Caco-2 (cell line): ENCODE measurements around the gene TMEM62. TPM values are rescaled to one million over a fixed set of nuclear protein-coding genes. Genes with fewer than 3 reads are reported as not detected.

ENCODE experiments used
- BruUV-seq: library from RNA; stranded (reverse); fragments of 400-500 nt; replicated peaks from 2 replicates; lab custom pipeline; 2021; lab: Mats Ljungman, UMichigan
- CTCF ChIA-PET: fragments of 300-600 bp; sonication (Branson Sonifier 250); formaldehyde crosslinking; loops from one replicate; lab custom pipeline; 2022; ENCODE audit warnings: antibody characterized with exemption; lab: Charles Lee
- POLR2A ChIA-PET: fragments of 300-600 bp; sonication (Branson Sonifier 250); formaldehyde crosslinking; loops from one replicate; lab custom pipeline; 2022; ENCODE audit warnings: antibody characterized with exemption; lab: Charles Lee
- DNase-seq, 2 experiments: peaks; one replicate each; pipeline versions ENCODE4 v3.0.0 to v3.0.0-alpha.2; 2020 to 2022
- H3K27me3 ChIP-seq: replicated peaks from 2 replicates; pipeline ENCODE4 v1.6.0; 2011; ENCODE audit warnings: low read length; ENCODE audit not compliant: control insufficient read depth, insufficient read depth
- H3K36me3 ChIP-seq: 2 replicates; pipeline ENCODE4 v1.5.1; 2011; ENCODE audit warnings: low read length; ENCODE audit not compliant: control insufficient read depth, insufficient read depth
- H3K4me1 ChIP-seq: fragments of 250-450 bp; sonication (Bioruptor Pico); 2 replicates; pipeline ENCODE4 v1.5.1; 2020; ENCODE audit warnings: mild to moderate bottlenecking
- H3K4me3 ChIP-seq: 2 replicates; pipeline ENCODE4 v1.5.1; 2011; ENCODE audit warnings: low read depth, mild to moderate bottlenecking, control low read depth, low read length
- H3K9me3 ChIP-seq: fragments of 250-450 bp; sonication (Bioruptor Pico); 2 replicates; pipeline ENCODE4 v1.5.1; 2020; ENCODE audit warnings: mild to moderate bottlenecking, moderate library complexity
- H3K27ac Mint-ChIP-seq: one replicate; pipeline ENCODE4 v1.8.0; 2022; ENCODE audit warnings: mixed read lengths; ENCODE audit not compliant: unreplicated experiment
- H3K27me3 Mint-ChIP-seq: one replicate; pipeline ENCODE4 v1.8.0; 2022; ENCODE audit warnings: mixed read lengths; ENCODE audit not compliant: insufficient read depth, unreplicated experiment
- H3K36me3 Mint-ChIP-seq: one replicate; pipeline ENCODE4 v1.8.0; 2022; ENCODE audit warnings: mild to moderate bottlenecking, mixed read lengths; ENCODE audit not compliant: insufficient read depth, unreplicated experiment
- H3K4me1 Mint-ChIP-seq: one replicate; pipeline ENCODE4 v1.8.0; 2022; ENCODE audit warnings: low read depth, mixed read lengths; ENCODE audit not compliant: unreplicated experiment
- H3K4me3 Mint-ChIP-seq: one replicate; pipeline ENCODE4 v1.8.0; 2022; ENCODE audit warnings: mild to moderate bottlenecking, moderate library complexity, mixed read lengths; ENCODE audit not compliant: unreplicated experiment
- H3K9me3 Mint-ChIP-seq: one replicate; pipeline ENCODE4 v1.8.0; 2022; ENCODE audit warnings: mixed read lengths; ENCODE audit not compliant: unreplicated experiment
- CTCF ChIP-seq, 2 experiments: fragments of 200-600 bp in 1 of 2; IDR thresholded peaks; 1 replicate in 1 of 2; 2 replicates in 1 of 2; pipeline versions ENCODE4 v1.5.1 to v1.8.0; 2011 to 2022; ENCODE audit warnings: antibody characterized with exemption in 1 of 2, control low read depth in 1 of 2, inconsistent platforms in 1 of 2, low read depth in 1 of 2, low read length in 1 of 2, mild to moderate bottlenecking in 1 of 2, moderate library complexity in 1 of 2; ENCODE audit not compliant: insufficient read depth in 1 of 2, severe bottlenecking in 1 of 2, unreplicated experiment in 1 of 2
- intact Hi-C: fragments of 100-400 bp; cut with micrococcal nuclease; formaldehyde crosslinking; loops from one replicate; pipeline ENCODE4 v1.10.0; 2022; ENCODE audit not compliant: unreplicated experiment
- total RNA-seq: library from RNA; stranded (reverse); gene quantifications from 2 replicates; pipeline ENCODE4 v1.2.3, GENCODE V29; 2022

TMEM62 gene
- total RNA-seq, 1 experiment from 2014 or later = 23.7 TPM

GRCh38 chr15:43209059-43209824, 75.9 kb downstream of the TMEM62 start:
- Mint-ChIP-seq H3K27me3 (peaks cover 4% of the 10 kb centered on the region), H3K36me3 (no peaks in the 10 kb centered on the region), H3K27ac (no peak overlapping the region), H3K4me1 (peaks cover 8% of the 10 kb centered on the region), H3K4me3 (no peak overlapping the region), H3K9me3 (no peaks in the 10 kb centered on the region)
- ChIA-PET CTCF (interaction anchor here (1.0 to 3.8 kb wide), 2 partner anchors 10 to 76 kb away, joined by 3 to 19 read pairs; no protein-coding TSS in a partner anchor), POLR2A (no interaction called here)
- BruUV-seq = no TSS peak
- peak in 1 of 2 experiments; percentile 34 for TF ChIP-seq CTCF (IDR thresholded peaks at IDR 0.05; ENCODE audit: insufficient read depth in 1 of 2, low read depth in 1 of 2, low read length in 1 of 2, severe bottlenecking in 1 of 2, unreplicated experiment in 1 of 2)
- Histone ChIP-seq H3K4me1 (no peaks in the 10 kb centered on the region; the same call in 1 of the 2 replicates), H3K27me3 (peaks cover 1% of the 10 kb centered on the region; the same call in 1 of the 2 replicates), H3K9me3 (no peaks in the 10 kb centered on the region), H3K4me3 (no peak overlapping the region), H3K36me3 (no peaks in the 10 kb centered on the region)
- DNase-seq = peak; percentile 47 to 59
- intact Hi-C loops = loop anchor here (5.0 to 10.0 kb wide), 2 partner anchors 78 to 504 kb away; no protein-coding TSS in a partner anchor

- Mint-ChIP-seq H3K9me3 (no peaks in the 10 kb centered on the region), H3K4me3 (no peak overlapping the region), H3K27ac (no peak overlapping the region), H3K27me3 (peaks cover 2% of the 10 kb centered on the region), H3K4me1 (peaks cover 7% of the 10 kb centered on the region), H3K36me3 (no peaks in the 10 kb centered on the region)
- Histone ChIP-seq H3K36me3 (no peaks in the 10 kb centered on the region), H3K4me1 (no peaks in the 10 kb centered on the region), H3K4me3 (no peak overlapping the region), H3K9me3 (no peaks in the 10 kb centered on the region), H3K27me3 (peaks cover 1% of the 10 kb centered on the region; the same call in 1 of the 2 replicates)
- intact Hi-C loops = no loop called here
- no TSS peak for BruUV-seq
- CTCF ChIA-PET = interaction anchor here (0.7 to 3.8 kb wide), 2 partner anchors 75 to 703 kb away, joined by 3 to 19 read pairs; no protein-coding TSS in a partner anchor
- POLR2A ChIA-PET = no interaction called here
- DNase-seq = no peak
- no peak for TF ChIP-seq CTCF (IDR thresholded peaks at IDR 0.05; ENCODE audit: insufficient read depth in 1 of 2, low read depth in 1 of 2, low read length in 1 of 2, severe bottlenecking in 1 of 2, unreplicated experiment in 1 of 2)
Measured at GRCh38 chr15:43210172-43210745, 76.9 kb downstream of the TMEM62 start.

- intact Hi-C loops = no loop called here
- Mint-ChIP-seq H3K27ac (no peak overlapping the region), H3K4me3 (no peak overlapping the region), H3K36me3 (no peaks in the 10 kb centered on the region), H3K27me3 (peaks cover 2% of the 10 kb centered on the region), H3K4me1 (peaks cover 7% of the 10 kb centered on the region), H3K9me3 (no peaks in the 10 kb centered on the region)
- H3K4me3 ChIP-seq = no peak overlapping the region
- H3K36me3 ChIP-seq = no peaks in the 10 kb centered on the region
- ChIA-PET CTCF (interaction anchor here (3.8 kb wide), 1 partner anchor 75 kb away, joined by 19 read pairs; no protein-coding TSS in a partner anchor), POLR2A (no interaction called here)
- H3K27me3 ChIP-seq = peaks cover 1% of the 10 kb centered on the region; the same call in 1 of the 2 replicates
- no TSS peak for BruUV-seq
- no peaks in the 10 kb centered on the region for H3K9me3 ChIP-seq
- no peak for TF ChIP-seq CTCF (IDR thresholded peaks at IDR 0.05; ENCODE audit: insufficient read depth in 1 of 2, low read depth in 1 of 2, low read length in 1 of 2, severe bottlenecking in 1 of 2, unreplicated experiment in 1 of 2)
- no peak for DNase-seq
- no peaks in the 10 kb centered on the region for H3K4me1 ChIP-seq
Measured at GRCh38 chr15:43210807-43211206, 77.4 kb downstream of the TMEM62 start.
